Loucy (cell line): ENCODE results near the gene AFF3.

Experiments used
- CTCF ChIP-seq: fragments of 200-600 bp; sonication (generic); conservative IDR thresholded peaks from 2 replicates; pipeline ENCODE4 v1.5.1; 2014; ENCODE audit warnings: mild to moderate bottlenecking, antibody characterized with exemption, low read length
- EZH2phosphoT487 ChIP-seq: fragments of 200-600 bp; IDR thresholded peaks from 2 replicates; pipeline ENCODE4 v1.6.1; 2018; ENCODE audit warnings: antibody characterized with exemption, mild to moderate bottlenecking, moderate library complexity, borderline replicate concordance

- TF ChIP-seq CTCF: no peak
- TF ChIP-seq EZH2phosphoT487: no peak
Measured at GRCh38 chr2:99925960-99926359, 216.4 kb downstream of the AFF3 start.
